WTC11 (cell line): Measurements from ENCODE around the gene DOCK1. TPM values are rescaled to one million over a fixed set of nuclear protein-coding genes. Genes with fewer than 3 reads are reported as not detected.

Experiments
- ATAC-seq: fragments of 200-7000 bp; cut with Tn5 transposase; 2 replicates; pipeline ENCODE4 v1.10.0; 2021; ENCODE audit warnings: mild to moderate bottlenecking, moderate library complexity
- CTCF ChIA-PET: fragments of 300-600 bp; sonication (Branson Sonifier 250); formaldehyde crosslinking; loops from one replicate; lab custom pipeline; 2021; ENCODE audit warnings: antibody characterized with exemption; lab: Charles Lee
- POLR2A ChIA-PET: fragments of 350-600 bp; sonication (Branson Sonifier 250); formaldehyde crosslinking; loops from one replicate; lab custom pipeline; 2021; ENCODE audit warnings: antibody characterized with exemption; lab: Charles Lee
- DNase-seq: peaks from one replicate; pipeline ENCODE4 v3.0.0; 2021; ENCODE audit warnings: low spot score
- H3K27ac Mint-ChIP-seq: 2 replicates; pipeline ENCODE4 v1.8.0; 2021; ENCODE audit warnings: mixed read lengths
- H3K27me3 Mint-ChIP-seq: 2 replicates; pipeline ENCODE4 v1.8.0; 2021; ENCODE audit warnings: low read depth, mild to moderate bottlenecking, moderate library complexity, mixed read lengths
- H3K36me3 Mint-ChIP-seq: 2 replicates; pipeline ENCODE4 v1.8.0; 2021; ENCODE audit warnings: mixed read lengths
- H3K4me1 Mint-ChIP-seq: 2 replicates; pipeline ENCODE4 v1.8.0; 2022; ENCODE audit warnings: mixed read lengths
- H3K4me3 Mint-ChIP-seq: 2 replicates; pipeline ENCODE4 v1.8.0; 2021; ENCODE audit warnings: mild to moderate bottlenecking, moderate library complexity, mixed read lengths
- H3K9me3 Mint-ChIP-seq: 2 replicates; pipeline ENCODE4 v1.8.0; 2021; ENCODE audit warnings: mixed read lengths
- AFF4 ChIP-seq: sonication (generic); formaldehyde crosslinking; IDR thresholded peaks from 2 replicates; pipeline ENCODE4 v1.8.1; 2023; ENCODE audit warnings: mild to moderate bottlenecking, missing genetic modification reagents, borderline replicate concordance
- ATF2 ChIP-seq: sonication (generic); formaldehyde crosslinking; IDR thresholded peaks from 2 replicates; pipeline ENCODE4 v1.8.1; 2022; ENCODE audit warnings: low read depth, missing genetic modification reagents, borderline replicate concordance
- ATF3 ChIP-seq: sonication (generic); formaldehyde crosslinking; conservative IDR thresholded peaks from 2 replicates; pipeline ENCODE4 v1.8.1; 2022; ENCODE audit warnings: mild to moderate bottlenecking, missing genetic modification reagents
- CDX4 ChIP-seq: fragments of 250-450 bp; sonication (Bioruptor Pico); IDR thresholded peaks from 2 replicates; pipeline ENCODE4 v1.9.0; 2021; ENCODE audit warnings: moderate library complexity, mild to moderate bottlenecking, inconsistent platforms, borderline replicate concordance
- CREB1 ChIP-seq: sonication (generic); formaldehyde crosslinking; IDR thresholded peaks from 2 replicates; pipeline ENCODE4 v1.8.0; 2023; ENCODE audit warnings: mild to moderate bottlenecking, missing genetic modification reagents
- ESRRA ChIP-seq: sonication (generic); formaldehyde crosslinking; IDR thresholded peaks from 2 replicates; pipeline ENCODE4 v1.8.1; 2022; ENCODE audit warnings: mild to moderate bottlenecking, missing genetic modification reagents, borderline replicate concordance
- FOXK1 ChIP-seq: sonication (generic); formaldehyde crosslinking; IDR thresholded peaks from 2 replicates; pipeline ENCODE4 v1.8.0; 2022; ENCODE audit warnings: mild to moderate bottlenecking, moderate library complexity, missing genetic modification reagents
- IRF2 ChIP-seq: sonication (generic); formaldehyde crosslinking; IDR thresholded peaks from 2 replicates; pipeline ENCODE4 v1.8.0; 2022; ENCODE audit warnings: low read depth, missing genetic modification reagents, borderline replicate concordance
- JUN ChIP-seq: sonication (generic); formaldehyde crosslinking; IDR thresholded peaks from 2 replicates; pipeline ENCODE4 v1.8.0; 2023; ENCODE audit warnings: mild to moderate bottlenecking, missing genetic modification reagents
- MLX ChIP-seq: sonication (generic); formaldehyde crosslinking; IDR thresholded peaks from 2 replicates; pipeline ENCODE4 v1.8.1; 2023; ENCODE audit warnings: mild to moderate bottlenecking, missing genetic modification reagents, moderate library complexity
- MYBL2 ChIP-seq: sonication (generic); formaldehyde crosslinking; IDR thresholded peaks from 2 replicates; pipeline ENCODE4 v1.8.1; 2023; ENCODE audit warnings: mild to moderate bottlenecking, moderate library complexity, missing genetic modification reagents
- USF1 ChIP-seq: sonication (generic); formaldehyde crosslinking; IDR thresholded peaks from 2 replicates; pipeline ENCODE4 v1.8.0; 2022; ENCODE audit warnings: mild to moderate bottlenecking, missing genetic modification reagents
- ZBTB21 ChIP-seq: sonication (generic); formaldehyde crosslinking; IDR thresholded peaks from 2 replicates; pipeline ENCODE4 v1.8.1; 2023; ENCODE audit warnings: mild to moderate bottlenecking, missing genetic modification reagents, borderline replicate concordance
- ZBTB43 ChIP-seq: sonication (generic); formaldehyde crosslinking; IDR thresholded peaks from 2 replicates; pipeline ENCODE4 v1.8.1; 2023; ENCODE audit warnings: mild to moderate bottlenecking, missing genetic modification reagents
- ZNF219 ChIP-seq: sonication (generic); formaldehyde crosslinking; IDR thresholded peaks from 2 replicates; pipeline ENCODE4 v1.8.0; 2023; ENCODE audit warnings: missing genetic modification reagents, mild to moderate bottlenecking, borderline replicate concordance
- ZNF396 ChIP-seq: fragments of 250-450 bp; sonication (Bioruptor Pico); IDR thresholded peaks from 2 replicates; pipeline ENCODE4 v1.8.0; 2021; ENCODE audit warnings: mild to moderate bottlenecking, moderate library complexity, borderline replicate concordance
- ZNF423 ChIP-seq: fragments of 250-450 bp; sonication (Bioruptor Pico); IDR thresholded peaks from 2 replicates; pipeline ENCODE4 v2.1.2; 2022; ENCODE audit warnings: mild to moderate bottlenecking, moderate library complexity
- total RNA-seq: library from RNA; stranded (reverse); gene quantifications from 3 replicates; pipeline ENCODE4 v1.2.3, GENCODE V29; 2021

DOCK1 gene
- total RNA-seq, 1 experiment from 2014 or later, result 52.1 TPM

GRCh38 chr10:127142856-127143255 lies 237.6 kb downstream of the DOCK1 start (continued):
- no peak for TF ChIP-seq ATF3 (CRISPR knock-in tag)

GRCh38 chr10:127145173-127145572 lies 239.9 kb downstream of the DOCK1 start:
- peaks cover 38% of the 10 kb centered on the region for H3K4me1 Mint-ChIP-seq
- no peak overlapping the region for H3K27ac Mint-ChIP-seq
- ATAC-seq (no peak), DNase-seq (no peak)
- ChIA-PET POLR2A (no interaction called here), CTCF (no interaction called here)
- no peaks in the 10 kb centered on the region for H3K36me3 Mint-ChIP-seq
- no peak overlapping the region for H3K4me3 Mint-ChIP-seq
- no peaks in the 10 kb centered on the region for H3K9me3 Mint-ChIP-seq
- H3K27me3 Mint-ChIP-seq, result no peaks in the 10 kb centered on the region
- TF ChIP-seq CDX4, result no peak
- TF ChIP-seq ZNF219 (CRISPR knock-in tag), result no peak
- TF ChIP-seq AFF4 (CRISPR knock-in tag), result no peak

GRCh38 chr10:127146661-127147060 lies 241.4 kb downstream of the DOCK1 start:
- H3K27me3 Mint-ChIP-seq, result no peaks in the 10 kb centered on the region
- TF ChIP-seq ZBTB21 (CRISPR knock-in tag) (no peak), CREB1 (CRISPR knock-in tag) (no peak), MYBL2 (no peak), MLX (CRISPR knock-in tag) (no peak), ATF2 (CRISPR knock-in tag) (no peak), USF1 (CRISPR knock-in tag) (no peak), ZNF396 (CRISPR knock-in tag) (no peak), FOXK1 (CRISPR knock-in tag) (no peak), IRF2 (CRISPR knock-in tag) (no peak), ZNF423 (CRISPR knock-in tag) (no peak), JUN (CRISPR knock-in tag) (no peak), ZBTB43 (CRISPR knock-in tag) (no peak), ESRRA (CRISPR knock-in tag) (no peak)
- TF ChIP-seq, all 79 proteins: peak for 0
- Mint-ChIP-seq H3K27ac (no peak overlapping the region), H3K9me3 (no peaks in the 10 kb centered on the region), H3K4me3 (no peak overlapping the region), H3K4me1 (peaks cover 53% of the 10 kb centered on the region), H3K36me3 (no peaks in the 10 kb centered on the region)
- ChIA-PET POLR2A (no interaction called here), CTCF (no interaction called here)
- ATAC-seq (no peak), DNase-seq (no peak)
